ENCODE measurements around the gene CLRN1.

Gene CLRN1

GRCh38 chr3:150917951-150918350, 54.6 kb downstream of the CLRN1 start:
- no peak for DNase-seq

GRCh38 chr3:150913133-150913922, 59.2 kb downstream of the CLRN1 start:
- DNase-seq: no peak

- no peak for DNase-seq
Observed at GRCh38 chr3:150912501-150912900, 60.0 kb downstream of the CLRN1 start.

- no peak for DNase-seq
Observed at GRCh38 chr3:150911771-150912170, 60.8 kb downstream of the CLRN1 start.

- DNase-seq: no peak
Observed at GRCh38 chr3:150906461-150906860, 66.1 kb downstream of the CLRN1 start.

- no peak for DNase-seq
Observed at GRCh38 chr3:150905746-150906145, 66.8 kb downstream of the CLRN1 start.

- DNase-seq: no peak
Observed at GRCh38 chr3:150905339-150905738, 67.2 kb downstream of the CLRN1 start, which contains the start of gene MINDY4B. TSS of gene MINDY4B (minus strand) at chr3:150905439. CDS start at chr3:150905439, 0 bp downstream.

- DNase-seq: no peak
Observed at GRCh38 chr3:150902988-150903387, 69.5 kb downstream of the CLRN1 start.

GRCh38 chr3:150901793-150902192, 70.7 kb downstream of the CLRN1 start:
- no peak for DNase-seq

GRCh38 chr3:150899141-150899540, 73.4 kb downstream of the CLRN1 start:
- DNase-seq: no peak

- DNase-seq: no peak
Observed at GRCh38 chr3:150898046-150898754, 74.3 kb downstream of the CLRN1 start.

- DNase-seq: no peak
Observed at GRCh38 chr3:150897592-150897991, 74.9 kb downstream of the CLRN1 start.

- no peak for DNase-seq
Observed at GRCh38 chr3:150890831-150891230, 81.7 kb downstream of the CLRN1 start.

- no peak for DNase-seq
Observed at GRCh38 chr3:150890295-150890694, 82.2 kb downstream of the CLRN1 start.

GRCh38 chr3:150889106-150889505, 83.4 kb downstream of the CLRN1 start:
- DNase-seq: no peak

- DNase-seq: no peak
Observed at GRCh38 chr3:150887031-150887430, 85.5 kb downstream of the CLRN1 start.

- no peak for DNase-seq
Observed at GRCh38 chr3:150885535-150885934, 87.0 kb downstream of the CLRN1 start.

GRCh38 chr3:150878996-150879575, 93.4 kb downstream of the CLRN1 start:
- no peak for DNase-seq

GRCh38 chr3:150878290-150878689, 94.2 kb downstream of the CLRN1 start:
- no peak for DNase-seq

GRCh38 chr3:150877303-150877702, 95.2 kb downstream of the CLRN1 start:
- no peak for DNase-seq

- DNase-seq: no peak
Observed at GRCh38 chr3:150876611-150877265, 95.8 kb downstream of the CLRN1 start.

All from NCI-H446 (cell line).